Panc1 (cell line): ENCODE data around the gene CACNA1E. TPM values are rescaled to one million over a fixed set of nuclear protein-coding genes. Genes with fewer than 3 reads are reported as not detected.

Experiments used
- ATAC-seq: fragments of 200-7000 bp; cut with Tn5 transposase; 2 replicates; pipeline ENCODE4 v1.9.1; 2020; ENCODE audit warnings: mild to moderate bottlenecking, moderate library complexity
- BruUV-seq: library from RNA; stranded (reverse); fragments of 400-500 nt; replicated peaks from 2 replicates; lab custom pipeline; 2021; lab: Mats Ljungman, UMichigan
- CTCF ChIA-PET: fragments of 300-600 bp; sonication (Branson Sonifier 250); formaldehyde crosslinking; loops from one replicate; lab custom pipeline; 2022; ENCODE audit warnings: antibody characterized with exemption; lab: Charles Lee
- POLR2A ChIA-PET: fragments of 300-600 bp; sonication (Branson Sonifier 250); formaldehyde crosslinking; loops from one replicate; lab custom pipeline; 2022; ENCODE audit warnings: antibody characterized with exemption; lab: Charles Lee
- DNase-seq: peaks from one replicate; pipeline ENCODE4 v3.0.0-alpha.2; 2010; ENCODE audit warnings: low read depth, low spot score
- H3K27ac ChIP-seq: 2 replicates; pipeline ENCODE4 v1.5.1; 2011; ENCODE audit warnings: mild to moderate bottlenecking, low read length, inconsistent platforms
- H3K27me3 ChIP-seq: fragments of 200-500 bp; sonication (Bioruptor generic); 2 replicates; pipeline ENCODE4 v1.6.0; 2014; ENCODE audit warnings: low read length, inconsistent platforms; ENCODE audit not compliant: control insufficient read depth, insufficient read depth
- H3K36me3 ChIP-seq: fragments of 200-500 bp; sonication (Bioruptor generic); 2 replicates; pipeline ENCODE4 v1.5.1; 2014; ENCODE audit warnings: inconsistent platforms, mild to moderate bottlenecking, low read length, moderate library complexity; ENCODE audit not compliant: control insufficient read depth, insufficient read depth
- H3K4me1 ChIP-seq: 2 replicates; pipeline ENCODE4 v1.5.1; 2011; ENCODE audit warnings: inconsistent platforms, mild to moderate bottlenecking, low read length, moderate library complexity; ENCODE audit not compliant: control insufficient read depth, insufficient read depth
- H3K4me3 ChIP-seq, 2 experiments: 2 replicates each; pipeline ENCODE4 v1.5.1; 2011 to 2012; ENCODE audit warnings: low read depth in 2 of 2, low read length in 2 of 2, mild to moderate bottlenecking in 2 of 2, inconsistent platforms in 1 of 2, moderate library complexity in 1 of 2
- H3K9me3 ChIP-seq: fragments of 200-500 bp; sonication (Bioruptor generic); 2 replicates; pipeline ENCODE4 v1.5.1; 2014; ENCODE audit warnings: low read depth, mild to moderate bottlenecking, inconsistent platforms, low read length, moderate library complexity; ENCODE audit not compliant: control insufficient read depth, insufficient read depth
- CTCF ChIP-seq: fragments of 450-650 bp; IDR thresholded peaks from 2 replicates; pipeline ENCODE4 v1.5.1; 2017; ENCODE audit warnings: mild to moderate bottlenecking
- POLR2AphosphoS5 ChIP-seq: IDR thresholded peaks from 2 replicates; pipeline ENCODE4 v1.6.1; 2012; ENCODE audit warnings: mild to moderate bottlenecking, low read depth, low read length, moderate library complexity
- REST ChIP-seq, 2 experiments: IDR thresholded peaks; 2 replicates each; pipeline ENCODE4 v1.6.1; 2011 to 2012; ENCODE audit warnings: low read depth in 2 of 2, control low read depth in 1 of 2, low read length in 1 of 2, mild to moderate bottlenecking in 1 of 2, moderate library complexity in 1 of 2; ENCODE audit not compliant: insufficient read depth in 1 of 2
- SIN3A ChIP-seq: IDR thresholded peaks from 2 replicates; pipeline ENCODE4 v1.6.1; 2012; ENCODE audit warnings: low read depth, mild to moderate bottlenecking, low read length, moderate library complexity, borderline replicate concordance; ENCODE audit not compliant: insufficient read depth
- TCF7L2 ChIP-seq: IDR thresholded peaks from 2 replicates; pipeline ENCODE4 v1.6.1; 2011; ENCODE audit warnings: mild to moderate bottlenecking, low read depth, low read length, inconsistent platforms
- in situ Hi-C: cut with HindIII; loops from 2 replicates; pipeline ENCODE4 v1.10.0; 2016; ENCODE audit warnings: low sequenced_read_pairs, low pct_unique_long_range_greater_than_20kb
- intact Hi-C: fragments of 100-400 bp; cut with micrococcal nuclease; formaldehyde crosslinking; loops from one replicate; pipeline ENCODE4 v1.10.0; 2022; ENCODE audit not compliant: unreplicated experiment
- total RNA-seq: library from RNA; stranded (reverse); gene quantifications from one replicate; pipeline ENCODE4 v1.2.1, GENCODE V29; 2021; ENCODE audit not compliant: unreplicated experiment

The CACNA1E gene
- total RNA-seq, 1 experiment from 2014 or later: not detected

- no TSS peak for BruUV-seq
- H3K27me3 ChIP-seq: peaks cover 39% of the 10 kb centered on the region
- ChIA-PET POLR2A (no interaction called here), CTCF (no interaction called here)
- no peak overlapping the region for H3K27ac ChIP-seq
- peaks cover 4% of the 10 kb centered on the region for H3K4me1 ChIP-seq
- DNase-seq: no peak
- TF ChIP-seq POLR2AphosphoS5: no peak
- TF ChIP-seq TCF7L2: no peak
- TF ChIP-seq CTCF: no peak
- no peak for TF ChIP-seq REST (IDR thresholded peaks at IDR 0.05; ENCODE audit: insufficient read depth in 1 of 2, low read depth in 2 of 2, low read length in 1 of 2)
- TF ChIP-seq SIN3A: no peak
- in situ Hi-C loops: no loop called here
- no peaks in the 10 kb centered on the region for H3K9me3 ChIP-seq
- intact Hi-C loops: no loop called here
- peak; percentile 75 for ATAC-seq
- no peaks in the 10 kb centered on the region for H3K36me3 ChIP-seq
- H3K4me3 ChIP-seq: peak overlapping the region; percentile 12 to 22
Observed at GRCh38 chr1:181482521-181483284, 614 bp upstream of the CACNA1E start.

GRCh38 chr1:181484821-181485220, 1.5 kb downstream of the CACNA1E start:
- TF ChIP-seq REST (IDR thresholded peaks at IDR 0.05; ENCODE audit: insufficient read depth in 1 of 2, low read depth in 2 of 2, low read length in 1 of 2): no peak
- TF ChIP-seq CTCF: no peak
- no peak for TF ChIP-seq POLR2AphosphoS5
- no peak for TF ChIP-seq TCF7L2
- no peak for TF ChIP-seq SIN3A
- in situ Hi-C loops (no loop called here), intact Hi-C loops (loop anchor here (5.0 kb wide), 1 partner anchor 582 kb away; no protein-coding TSS in a partner anchor)
- DNase-seq: no peak
- CTCF ChIA-PET: no interaction called here
- Histone ChIP-seq H3K9me3 (no peaks in the 10 kb centered on the region), H3K4me3 (no peak overlapping the region), H3K27ac (no peak overlapping the region), H3K36me3 (no peaks in the 10 kb centered on the region), H3K27me3 (peaks cover 44% of the 10 kb centered on the region), H3K4me1 (peaks cover 4% of the 10 kb centered on the region)
- POLR2A ChIA-PET: no interaction called here
- ATAC-seq: no peak
- BruUV-seq: no TSS peak
